ENCODE measurements around the gene GCC1. TPM values are rescaled to one million over a fixed set of nuclear protein-coding genes. Genes with fewer than 3 reads are reported as not detected.

Gene GCC1
- polyA plus RNA-seq, 1 donor, result 14.7 TPM

DNA sequence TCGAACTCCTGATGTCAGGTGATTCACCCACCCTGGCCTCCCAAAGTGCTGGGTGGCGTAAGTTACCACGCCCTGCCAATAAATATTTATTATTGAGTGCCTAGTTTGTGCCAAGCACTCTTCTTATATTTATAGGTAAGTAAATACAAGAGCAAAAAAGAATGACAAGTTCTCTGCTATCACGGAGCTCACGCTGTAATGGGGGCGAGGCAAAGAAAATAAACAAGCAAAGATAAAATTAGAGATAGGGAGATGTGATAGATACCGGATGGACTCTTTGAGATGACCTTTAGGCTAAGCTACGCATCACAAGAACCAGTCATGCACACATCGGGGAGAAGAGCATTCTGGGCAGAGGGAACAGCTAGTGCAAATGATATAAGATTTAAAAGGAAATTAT, 46.3 kb downstream of the GCC1 start:
- DNase-seq, result no peak

DNA sequence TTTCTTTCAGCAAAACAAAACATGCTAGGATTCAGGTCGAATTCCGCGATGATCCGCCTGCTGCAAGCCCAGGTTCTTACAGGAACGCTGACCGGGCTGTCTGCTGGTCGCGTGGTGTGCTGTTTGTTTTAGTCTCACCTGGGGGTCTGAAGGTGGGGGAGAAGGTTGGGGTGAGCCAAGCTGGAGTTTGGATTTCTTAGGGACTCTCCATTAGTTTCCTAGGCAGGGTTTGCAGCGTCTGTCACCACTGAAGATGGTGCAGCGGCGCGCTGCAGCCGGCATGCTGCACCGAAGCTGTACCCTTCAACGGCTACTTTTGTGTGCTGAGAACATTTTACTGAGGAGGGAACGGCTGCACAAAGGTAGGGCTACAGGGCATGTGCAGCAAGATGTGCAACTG, 48.7 kb downstream of the GCC1 start:
- peak; percentile 1 for DNase-seq

DNA sequence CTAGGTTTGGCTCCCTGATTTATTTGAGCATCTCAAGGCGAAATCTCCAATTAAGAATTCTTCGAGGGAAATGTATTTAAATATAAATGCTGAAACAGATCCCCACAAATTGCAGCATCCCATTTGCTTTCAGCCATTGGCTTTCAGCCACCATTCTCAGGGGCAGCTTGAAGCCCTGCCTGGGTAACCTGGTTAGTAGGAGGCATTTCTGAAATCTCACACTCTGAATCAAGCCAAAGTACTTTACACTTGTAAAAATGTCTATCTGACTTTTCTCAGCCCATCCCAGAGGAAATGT, 49.1 kb downstream of the GCC1 start:
- DNase-seq, result peak; percentile 0

DNA sequence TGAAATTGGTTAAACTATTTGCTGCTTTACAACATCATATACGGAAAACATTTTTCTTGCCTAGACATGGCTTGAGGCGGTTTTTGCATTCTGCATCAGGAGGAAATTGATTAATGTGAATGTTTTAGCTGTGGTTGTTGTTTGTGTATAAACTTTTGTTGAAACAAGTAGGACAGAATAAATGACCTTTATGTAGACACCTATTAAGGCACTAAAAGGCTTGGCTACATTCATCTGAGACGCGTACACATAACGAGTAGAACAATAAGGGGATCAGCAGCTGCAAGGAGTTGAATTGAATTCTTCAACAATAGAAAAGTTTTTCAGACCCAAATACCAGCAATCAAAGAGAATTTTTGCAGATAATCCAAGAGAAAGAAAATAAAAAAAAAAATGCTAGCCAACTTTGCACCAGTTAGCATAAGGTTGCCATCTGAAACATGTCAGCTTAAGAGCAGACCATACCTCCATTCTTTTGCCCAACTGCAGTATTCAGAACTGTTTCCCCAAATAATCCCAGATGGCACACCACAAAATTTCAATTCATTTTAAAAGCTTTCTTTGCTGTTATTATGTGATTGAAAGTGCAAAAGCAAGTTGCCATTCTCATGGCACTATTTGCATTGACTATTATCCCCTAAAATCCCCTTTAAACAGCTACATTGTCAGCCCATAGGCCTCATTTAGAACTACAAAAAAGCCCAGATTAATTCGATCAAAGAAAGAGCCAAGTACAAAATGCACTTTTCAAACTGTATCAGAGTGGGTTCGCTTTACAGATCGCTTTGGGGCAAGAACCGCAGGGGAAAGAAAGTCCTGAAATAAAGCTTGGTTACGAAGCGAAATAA, 49.6 kb downstream of the GCC1 start:
- DNase-seq, result no peak

DNA sequence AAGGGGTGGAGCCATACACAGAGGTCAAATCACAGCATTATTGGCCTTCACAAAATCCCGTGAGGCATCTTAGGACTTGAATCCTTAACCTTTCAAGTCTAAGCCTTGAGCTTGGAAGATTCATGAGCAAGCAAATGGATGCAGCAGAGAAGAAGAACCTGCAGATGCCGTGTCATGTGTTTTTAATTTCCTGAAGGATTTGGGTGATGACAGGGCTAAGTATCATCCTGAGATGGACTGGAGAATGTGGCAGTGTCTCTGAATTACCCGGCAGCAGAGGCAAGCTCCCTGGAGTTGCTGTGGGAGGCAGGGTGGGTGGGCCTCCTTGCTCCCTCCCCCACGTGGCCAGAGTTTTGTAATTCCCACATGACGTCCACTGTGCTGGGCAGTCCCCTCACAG, 50.8 kb downstream of the GCC1 start:
- DNase-seq, result no peak

DNA sequence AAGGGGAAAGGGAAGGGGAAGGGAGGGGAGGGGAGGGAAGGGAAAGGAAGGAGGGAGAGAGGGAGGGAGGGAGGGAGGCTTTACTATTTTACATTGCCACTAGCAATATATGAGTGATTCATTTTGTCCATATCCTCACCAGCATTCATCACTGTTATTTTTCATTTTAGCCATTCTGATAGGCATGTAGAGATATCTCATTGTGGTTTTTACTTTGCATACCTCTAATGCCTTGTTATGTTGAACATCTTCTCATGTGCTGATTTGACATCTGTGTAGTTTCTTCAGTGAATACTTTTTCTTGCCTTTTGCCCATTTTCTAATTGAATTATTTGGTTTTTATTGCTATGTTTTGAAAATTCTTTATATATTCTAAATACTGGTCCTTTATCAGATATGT, 52.7 kb downstream of the GCC1 start:
- no peak for DNase-seq

DNA sequence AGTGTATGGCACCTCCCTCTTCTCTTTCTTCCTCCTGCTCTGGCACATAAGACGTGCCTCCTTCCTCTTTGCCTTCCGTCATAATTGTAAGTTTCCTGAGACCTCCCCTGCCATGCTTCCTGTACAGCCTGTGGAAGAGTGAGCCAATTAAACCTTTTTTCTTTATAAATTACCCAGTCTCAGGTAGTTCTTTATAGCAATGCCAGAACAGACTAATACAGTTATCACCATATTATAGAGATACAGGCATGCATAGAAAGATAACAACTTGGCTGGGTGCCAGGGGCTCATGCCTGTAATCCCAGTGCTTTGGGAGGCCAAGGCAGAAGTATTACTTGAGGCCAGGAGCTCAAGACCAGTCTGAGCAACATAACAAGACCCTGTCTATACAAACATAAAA, 53.2 kb downstream of the GCC1 start:
- no peak for DNase-seq

Other genes with a start within 250 kb of the GCC1 start
- gene ZNF800, start 192.9 kb downstream of the GCC1 start, polyA plus RNA-seq (ENCODE audit: insufficient read length), result 25.3 TPM
- gene ARF5, start 2.8 kb upstream of the GCC1 start, polyA plus RNA-seq (ENCODE audit: insufficient read length), result 162 TPM
- 0.45 TPM for gene FSCN3, start 8.1 kb upstream of the GCC1 start, polyA plus RNA-seq (ENCODE audit: insufficient read length)
- gene PAX4, start 32.5 kb upstream of the GCC1 start, polyA plus RNA-seq (ENCODE audit: insufficient read length), result not detected
- 156 TPM for gene SND1, start 66.6 kb upstream of the GCC1 start, polyA plus RNA-seq (ENCODE audit: insufficient read length)

Data from left kidney (tissue), 2 donors.